Fibroblast of lung (primary cell): Measurements from ENCODE around the gene SMC1B. TPM values are rescaled to one million over a fixed set of nuclear protein-coding genes. Genes with fewer than 3 reads are reported as not detected.

ENCODE experiments used
- DNase-seq, 2 donors: peaks; one replicate each; pipeline versions ENCODE4 v3.0.0 to v3.0.0-alpha.2; 2010; ENCODE audit warnings: low read depth in 2 of 2
- H2AFZ ChIP-seq: 2 replicates; pipeline ENCODE4 v1.5.1; 2012; ENCODE audit warnings: low read length, control low read depth, inconsistent platforms
- H3K27ac ChIP-seq: 2 replicates; pipeline ENCODE4 v1.5.1; 2011; ENCODE audit warnings: low read length, control low read depth; ENCODE audit not compliant: insufficient read depth
- H3K27me3 ChIP-seq: 2 replicates; pipeline ENCODE4 v1.5.1; 2011; ENCODE audit warnings: mild to moderate bottlenecking, low read length; ENCODE audit not compliant: control insufficient read depth, insufficient read depth
- H3K36me3 ChIP-seq: 2 replicates; pipeline ENCODE4 v1.5.1; 2011; ENCODE audit warnings: low read length; ENCODE audit not compliant: control insufficient read depth, insufficient read depth
- H3K4me1 ChIP-seq: 2 replicates; pipeline ENCODE4 v1.5.1; 2011; ENCODE audit warnings: low read length; ENCODE audit not compliant: control insufficient read depth, insufficient read depth; ENCODE audit errors: extremely low read depth
- H3K4me2 ChIP-seq: 2 replicates; pipeline ENCODE4 v1.5.1; 2011; ENCODE audit warnings: low read length, control low read depth; ENCODE audit not compliant: insufficient read depth; ENCODE audit errors: extremely low read depth
- H3K4me3 ChIP-seq, 4 experiments: fragments of 200-600 bp in 1 of 4; sonication (generic) in 1 of 4; replicated peaks in 1 of 4; 2 replicates each; pipeline ENCODE4 v1.5.1; 2011 to 2016; ENCODE audit warnings: low read length in 4 of 4, low read depth in 3 of 4, mild to moderate bottlenecking in 3 of 4, control low read depth in 2 of 4, inconsistent platforms in 1 of 4, mixed read lengths in 1 of 4; ENCODE audit not compliant: insufficient read depth in 1 of 4; ENCODE audit errors: control extremely low read depth in 1 of 4
- H3K79me2 ChIP-seq: 2 replicates; pipeline ENCODE4 v1.5.1; 2012; ENCODE audit warnings: mild to moderate bottlenecking, low read length, inconsistent platforms; ENCODE audit not compliant: control insufficient read depth, insufficient read depth
- H3K9ac ChIP-seq: 2 replicates; pipeline ENCODE4 v1.5.1; 2011; ENCODE audit warnings: mild to moderate bottlenecking, low read length, control low read depth; ENCODE audit not compliant: insufficient read depth
- H3K9me3 ChIP-seq: 2 replicates; pipeline ENCODE4 v1.5.1; 2012; ENCODE audit warnings: low read depth, low read length; ENCODE audit not compliant: control insufficient read depth, insufficient read depth
- H4K20me1 ChIP-seq: 2 replicates; pipeline ENCODE4 v1.5.1; 2011; ENCODE audit warnings: low read length; ENCODE audit not compliant: control insufficient read depth, insufficient read depth; ENCODE audit errors: extremely low read depth
- CTCF ChIP-seq, 2 donors: IDR thresholded peaks in 1 of 2; conservative IDR thresholded peaks in 1 of 2; 1 replicate in 1 of 2; 2 replicates in 1 of 2; pipeline ENCODE4 v1.5.1; 2011 to 2012; ENCODE audit warnings: low read length in 2 of 2, control low read depth in 1 of 2, inconsistent platforms in 1 of 2, low read depth in 1 of 2, mild to moderate bottlenecking in 1 of 2
- EZH2 ChIP-seq: IDR thresholded peaks from 2 replicates; pipeline ENCODE4 v1.5.1; 2012; ENCODE audit warnings: low read length, control low read depth, mild to moderate bottlenecking; ENCODE audit errors: missing control alignments
- polyA plus RNA-seq, 2 donors: library from polyadenylated mRNA; depleted of rRNA in 1 of 2; stranded (reverse) in 1 of 2; unstranded in 1 of 2; fragments of >200 nt; gene quantifications; 2 replicates each; pipeline ENCODE4 v1.2.1, GENCODE V29; 2011 to 2012; ENCODE audit warnings: missing spikeins in 1 of 2
- total RNA-seq: library from RNA; depleted of rRNA; stranded (reverse); fragments of >200 nt; gene quantifications from 2 replicates; pipeline ENCODE4 v1.2.1, GENCODE V29; 2014

Gene SMC1B
- total and polyA plus RNA-seq, 2 donors (not counting 1 experiment from before 2014, with no cell fraction given), result not detected

- Histone ChIP-seq H3K9ac (no peak overlapping the region), H3K4me1 (no peaks in the 10 kb centered on the region), H3K79me2 (no peaks in the 10 kb centered on the region), H3K9me3 (no peaks in the 10 kb centered on the region), H3K27me3 (no peaks in the 10 kb centered on the region), H3K4me3 (no peak overlapping the region), H3K27ac (no peak overlapping the region), H2AFZ (no peak overlapping the region), H4K20me1 (no peaks in the 10 kb centered on the region), H3K36me3 (no peaks in the 10 kb centered on the region), H3K4me2 (no peak overlapping the region)
- TF ChIP-seq EZH2 (no peak), CTCF (conservative IDR thresholded peaks at IDR 0.05 in 1 of 2, IDR thresholded peaks at IDR 0.05 in 1 of 2; ENCODE audit: low read depth in 1 of 2, low read length in 2 of 2) (no peak)
- no peak for DNase-seq
These were observed 6.6 kb upstream of the SMC1B start for GRCh38 chr22:45420011-45420410.

- no peak for DNase-seq
- TF ChIP-seq CTCF (conservative IDR thresholded peaks at IDR 0.05 in 1 of 2, IDR thresholded peaks at IDR 0.05 in 1 of 2; ENCODE audit: low read depth in 1 of 2, low read length in 2 of 2) (no peak), EZH2 (no peak)
- H3K27ac ChIP-seq, result no peak overlapping the region
These were observed 5.4 kb upstream of the SMC1B start for GRCh38 chr22:45418770-45419138.

GRCh38 chr22:45418056-45418769 is 4.8 kb upstream of the SMC1B start:
- Histone ChIP-seq H2AFZ (no peak overlapping the region), H4K20me1 (no peaks in the 10 kb centered on the region), H3K79me2 (no peaks in the 10 kb centered on the region), H3K9me3 (no peaks in the 10 kb centered on the region), H3K4me1 (peaks cover 2% of the 10 kb centered on the region), H3K9ac (no peak overlapping the region), H3K4me3 (no peak overlapping the region), H3K36me3 (no peaks in the 10 kb centered on the region), H3K4me2 (no peak overlapping the region), H3K27me3 (no peaks in the 10 kb centered on the region), H3K27ac (no peak overlapping the region)
- DNase-seq, result no peak
- TF ChIP-seq EZH2, result no peak
- no peak for TF ChIP-seq CTCF (conservative IDR thresholded peaks at IDR 0.05 in 1 of 2, IDR thresholded peaks at IDR 0.05 in 1 of 2; ENCODE audit: low read depth in 1 of 2, low read length in 2 of 2)

More at GRCh38 chr22:45418770-45419138, 5.4 kb upstream of the SMC1B start:
- peaks cover under 1% of the 10 kb centered on the region for H3K4me1 ChIP-seq
- H3K9me3 ChIP-seq, result no peaks in the 10 kb centered on the region
- H3K27me3 ChIP-seq, result no peaks in the 10 kb centered on the region
- H2AFZ ChIP-seq, result no peak overlapping the region
- no peaks in the 10 kb centered on the region for H3K79me2 ChIP-seq
- no peaks in the 10 kb centered on the region for H4K20me1 ChIP-seq
- no peak overlapping the region for H3K4me3 ChIP-seq
- H3K36me3 ChIP-seq, result no peaks in the 10 kb centered on the region
- no peak overlapping the region for H3K4me2 ChIP-seq
- no peak overlapping the region for H3K9ac ChIP-seq
